Measurements from ENCODE around the gene ADARB1.

Gene ADARB1

DNA sequence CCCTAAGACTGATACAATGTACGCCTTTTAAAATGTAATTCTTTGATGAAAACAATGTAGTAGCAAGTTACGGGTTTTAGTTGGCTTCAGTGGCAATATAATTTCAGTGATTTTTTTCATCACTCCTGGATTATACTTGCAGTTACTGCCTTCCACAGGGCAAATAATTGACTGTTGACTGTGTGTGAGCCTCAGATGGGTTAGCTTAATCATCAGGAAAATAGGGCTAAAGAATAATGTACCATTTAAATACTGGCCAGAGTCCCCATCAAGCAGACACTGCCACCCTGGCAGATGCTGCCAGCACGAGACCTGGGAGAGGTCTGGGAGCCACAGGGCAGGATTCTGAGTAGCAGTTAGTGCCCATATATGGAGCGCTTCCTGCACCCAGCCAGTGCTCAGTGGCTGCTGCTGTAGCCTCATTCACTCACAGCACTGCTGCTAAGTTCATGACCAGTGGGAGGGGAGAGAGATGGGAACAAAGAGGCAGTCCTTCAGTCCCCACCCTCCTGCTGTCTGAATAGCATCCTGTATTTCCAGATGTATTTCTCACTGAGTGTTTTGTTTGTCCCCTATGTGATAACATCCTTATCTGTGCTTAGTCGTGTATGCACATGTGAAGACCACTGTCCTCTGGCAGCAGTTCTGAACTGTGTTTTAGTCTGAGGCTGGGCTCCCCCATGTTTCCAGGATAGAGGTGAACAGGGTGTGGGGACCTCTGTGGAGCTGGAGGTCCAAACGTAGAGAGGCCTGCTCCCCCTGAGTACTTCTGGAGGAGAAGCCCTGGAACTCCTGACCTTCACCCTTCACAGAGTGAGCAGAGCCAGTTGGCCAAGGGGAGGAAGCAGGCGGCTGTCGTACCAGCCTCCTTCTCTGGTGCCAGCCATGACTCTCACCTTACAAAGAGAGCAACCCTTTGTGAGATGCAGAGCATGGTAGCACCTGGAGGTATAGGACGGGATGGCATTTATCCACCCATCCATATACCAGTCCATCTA lies 80.4 kb downstream of the ADARB1 start:
- DNase-seq (ENCODE audit: low read depth): no peak
- no peak overlapping the region for H3K4me3 ChIP-seq (ENCODE audit: low read length)
- TF ChIP-seq, protein P1, sequence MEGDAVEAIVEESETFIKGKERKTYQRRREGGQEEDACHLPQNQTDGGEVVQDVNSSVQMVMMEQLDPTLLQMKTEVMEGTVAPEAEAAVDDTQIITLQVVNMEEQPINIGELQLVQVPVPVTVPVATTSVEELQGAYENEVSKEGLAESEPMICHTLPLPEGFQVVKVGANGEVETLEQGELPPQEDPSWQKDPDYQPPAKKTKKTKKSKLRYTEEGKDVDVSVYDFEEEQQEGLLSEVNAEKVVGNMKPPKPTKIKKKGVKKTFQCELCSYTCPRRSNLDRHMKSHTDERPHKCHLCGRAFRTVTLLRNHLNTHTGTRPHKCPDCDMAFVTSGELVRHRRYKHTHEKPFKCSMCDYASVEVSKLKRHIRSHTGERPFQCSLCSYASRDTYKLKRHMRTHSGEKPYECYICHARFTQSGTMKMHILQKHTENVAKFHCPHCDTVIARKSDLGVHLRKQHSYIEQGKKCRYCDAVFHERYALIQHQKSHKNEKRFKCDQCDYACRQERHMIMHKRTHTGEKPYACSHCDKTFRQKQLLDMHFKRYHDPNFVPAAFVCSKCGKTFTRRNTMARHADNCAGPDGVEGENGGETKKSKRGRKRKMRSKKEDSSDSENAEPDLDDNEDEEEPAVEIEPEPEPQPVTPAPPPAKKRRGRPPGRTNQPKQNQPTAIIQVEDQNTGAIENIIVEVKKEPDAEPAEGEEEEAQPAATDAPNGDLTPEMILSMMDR (conservative IDR thresholded peaks at IDR 0.05; ENCODE audit: low read depth, low read length): no peak

DNA sequence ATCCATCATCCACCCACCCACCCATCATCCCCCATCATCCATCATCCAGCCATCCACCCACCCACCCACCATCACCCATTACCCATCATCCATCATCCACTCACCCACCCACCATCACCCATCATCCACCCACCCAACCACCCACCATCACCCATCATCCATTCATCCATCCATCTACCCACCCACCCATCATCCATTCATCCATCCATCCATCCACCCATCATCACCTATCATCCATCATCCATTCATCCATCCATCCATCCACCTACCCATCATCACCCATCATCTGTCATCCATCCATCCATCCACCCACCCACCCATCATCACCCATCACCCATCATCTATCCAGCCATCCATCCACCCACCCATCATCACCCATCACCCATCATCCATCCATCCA lies 81.5 kb downstream of the ADARB1 start:
- TF ChIP-seq, protein P1 (conservative IDR thresholded peaks at IDR 0.05; ENCODE audit: low read depth, low read length): no peak
- DNase-seq (ENCODE audit: low read depth): no peak
- H3K4me3 ChIP-seq (ENCODE audit: low read length): no peak overlapping the region

DNA sequence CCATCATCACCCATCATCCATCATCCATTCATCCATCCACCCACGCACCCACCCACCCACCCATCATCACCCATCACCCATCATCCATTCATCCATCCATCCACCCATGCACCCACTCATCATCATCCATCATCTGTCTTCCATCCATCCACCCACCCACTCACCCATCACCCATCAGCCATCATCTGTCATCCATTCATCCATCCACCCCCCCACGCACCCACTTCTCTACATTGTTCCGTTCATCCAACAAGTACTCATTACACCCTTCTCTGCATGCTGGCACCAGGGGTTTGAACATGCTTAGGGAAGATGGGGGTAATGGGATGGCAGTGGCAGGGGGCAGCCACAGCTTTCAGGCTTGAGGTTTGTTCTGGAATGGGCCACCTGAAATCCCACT lies 82.1 kb downstream of the ADARB1 start:
- TF ChIP-seq, protein P1 (conservative IDR thresholded peaks at IDR 0.05; ENCODE audit: low read depth, low read length): no peak
- DNase-seq (ENCODE audit: low read depth): no peak
- H3K4me3 ChIP-seq (ENCODE audit: low read length): no peak overlapping the region

DNA sequence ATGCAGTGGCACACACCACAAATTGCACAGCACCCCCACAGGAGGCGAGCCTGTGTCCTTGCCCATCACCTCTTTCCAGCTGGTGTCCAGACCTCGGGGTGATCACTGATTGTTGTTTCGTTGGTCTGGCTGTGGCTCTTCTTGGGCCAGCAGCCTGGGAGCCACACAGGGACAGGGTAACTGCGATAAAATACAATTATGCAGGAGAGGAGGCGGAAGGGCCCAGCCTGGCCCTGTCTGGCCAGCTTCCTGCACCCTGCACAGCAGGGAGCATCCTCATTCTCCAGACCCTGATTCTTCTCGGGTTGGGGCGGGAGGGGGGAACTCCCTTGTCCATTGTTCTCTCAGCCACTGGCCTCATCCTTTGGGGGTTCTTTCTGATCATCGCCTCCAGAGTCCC lies 83.6 kb downstream of the ADARB1 start:
- no peak overlapping the region for H3K4me3 ChIP-seq (ENCODE audit: low read length)
- TF ChIP-seq, protein P1 (conservative IDR thresholded peaks at IDR 0.05; ENCODE audit: low read depth, low read length): no peak
- no peak for DNase-seq (ENCODE audit: low read depth)

DNA sequence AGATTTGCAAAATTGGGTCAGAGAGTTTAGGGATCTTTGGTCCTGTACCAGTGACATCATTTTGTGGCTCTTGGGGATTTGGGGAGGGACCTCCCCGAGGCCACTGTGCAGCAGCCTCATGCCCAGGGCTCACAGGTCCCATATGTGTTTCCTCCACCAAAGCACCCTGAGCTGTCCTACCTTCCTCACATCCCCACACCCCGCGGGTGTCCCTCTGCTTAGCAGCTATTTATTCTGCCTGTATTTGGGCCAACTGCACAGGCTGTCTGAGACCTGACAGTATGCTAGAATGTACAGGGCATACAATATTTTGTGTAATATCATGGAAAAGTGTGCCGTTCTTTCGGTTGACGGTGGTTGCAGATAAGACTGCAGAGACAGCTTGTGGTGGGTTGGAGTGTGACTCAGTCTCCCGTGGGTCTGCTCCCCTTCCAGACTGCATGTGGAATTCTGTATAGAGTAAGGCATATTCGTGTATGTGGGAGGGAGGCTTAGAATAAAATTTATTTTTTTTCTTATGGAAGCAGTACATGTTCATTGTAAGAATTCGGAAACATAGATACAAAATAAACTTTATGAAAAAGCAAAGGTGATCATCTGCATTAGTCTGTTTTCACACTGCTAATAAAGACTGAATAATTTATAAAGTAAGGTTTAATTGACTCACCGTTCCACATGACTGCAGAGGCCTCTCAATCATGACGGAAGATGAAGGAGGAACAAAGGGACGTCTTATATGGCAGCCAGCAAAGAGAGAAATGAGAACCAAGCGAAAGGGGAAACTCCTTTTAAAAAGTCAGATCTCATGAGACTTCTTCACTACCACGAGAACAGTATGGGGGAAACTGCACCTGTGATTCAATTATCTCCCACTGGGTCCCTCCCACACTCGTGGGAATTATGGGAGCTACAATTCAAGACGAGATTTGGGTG lies 84.4 kb downstream of the ADARB1 start:
- no peak for DNase-seq (ENCODE audit: low read depth)
- no peak overlapping the region for H3K4me3 ChIP-seq (ENCODE audit: low read length)
- TF ChIP-seq, protein P1 (conservative IDR thresholded peaks at IDR 0.05; ENCODE audit: low read depth, low read length): no peak

DNA sequence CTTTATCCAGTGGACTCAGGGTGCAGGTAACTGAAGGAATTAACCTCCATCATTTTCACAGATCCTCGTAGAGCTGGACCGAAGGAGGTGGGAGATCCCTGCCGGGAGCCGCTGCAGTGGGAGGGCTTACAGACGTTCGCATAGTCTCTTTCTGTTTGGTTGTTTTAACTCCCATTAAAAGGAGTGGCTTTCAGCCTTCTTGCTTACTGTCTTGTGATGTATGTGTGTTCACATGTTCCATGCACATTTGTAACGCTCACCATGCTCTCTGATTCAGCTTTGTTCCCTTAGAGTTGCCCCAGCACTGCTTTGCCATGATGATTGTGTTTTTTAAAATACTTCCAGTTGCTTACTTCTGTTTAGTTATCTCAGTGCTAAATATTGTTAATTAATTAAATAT lies 85.8 kb downstream of the ADARB1 start:
- no peak overlapping the region for H3K4me3 ChIP-seq (ENCODE audit: low read length)
- TF ChIP-seq, protein P1 (conservative IDR thresholded peaks at IDR 0.05; ENCODE audit: low read depth, low read length): no peak
- DNase-seq (ENCODE audit: low read depth): no peak
